ENCODE data around the gene AFF1.

The AFF1 gene

DNA sequence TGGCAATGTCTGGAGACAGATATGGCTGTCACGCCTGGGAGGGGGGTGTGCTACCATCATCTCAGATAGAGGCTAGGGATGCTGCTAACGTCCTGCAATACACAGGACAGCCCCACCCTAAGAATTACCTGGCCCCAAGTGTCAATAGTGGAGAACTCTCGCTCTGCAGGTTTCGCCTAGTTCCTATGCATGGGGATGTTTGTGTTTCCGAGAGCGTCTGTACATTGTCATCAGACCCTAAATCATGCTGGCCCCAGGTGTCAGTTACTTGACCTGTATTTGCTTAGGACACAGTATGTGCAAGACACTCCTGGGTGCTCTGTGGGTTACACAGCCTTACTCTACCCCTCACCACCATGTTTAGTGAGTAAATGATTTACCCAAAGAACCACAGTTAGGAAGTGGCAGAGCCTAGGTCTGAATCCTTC, 90.8 kb downstream of the AFF1 start:
- TF ChIP-seq, protein P1, sequence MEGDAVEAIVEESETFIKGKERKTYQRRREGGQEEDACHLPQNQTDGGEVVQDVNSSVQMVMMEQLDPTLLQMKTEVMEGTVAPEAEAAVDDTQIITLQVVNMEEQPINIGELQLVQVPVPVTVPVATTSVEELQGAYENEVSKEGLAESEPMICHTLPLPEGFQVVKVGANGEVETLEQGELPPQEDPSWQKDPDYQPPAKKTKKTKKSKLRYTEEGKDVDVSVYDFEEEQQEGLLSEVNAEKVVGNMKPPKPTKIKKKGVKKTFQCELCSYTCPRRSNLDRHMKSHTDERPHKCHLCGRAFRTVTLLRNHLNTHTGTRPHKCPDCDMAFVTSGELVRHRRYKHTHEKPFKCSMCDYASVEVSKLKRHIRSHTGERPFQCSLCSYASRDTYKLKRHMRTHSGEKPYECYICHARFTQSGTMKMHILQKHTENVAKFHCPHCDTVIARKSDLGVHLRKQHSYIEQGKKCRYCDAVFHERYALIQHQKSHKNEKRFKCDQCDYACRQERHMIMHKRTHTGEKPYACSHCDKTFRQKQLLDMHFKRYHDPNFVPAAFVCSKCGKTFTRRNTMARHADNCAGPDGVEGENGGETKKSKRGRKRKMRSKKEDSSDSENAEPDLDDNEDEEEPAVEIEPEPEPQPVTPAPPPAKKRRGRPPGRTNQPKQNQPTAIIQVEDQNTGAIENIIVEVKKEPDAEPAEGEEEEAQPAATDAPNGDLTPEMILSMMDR (IDR thresholded peaks at IDR 0.05; ENCODE audit: borderline replicate concordance, control extremely low read depth, extremely low read depth, insufficient read depth, missing control alignments): no peak
- in situ Hi-C loops (cut with MboI; ENCODE audit: low sequenced_read_pairs, unreplicated experiment): no loop called here
- DNase-seq (ENCODE audit: low spot score): no peak

DNA sequence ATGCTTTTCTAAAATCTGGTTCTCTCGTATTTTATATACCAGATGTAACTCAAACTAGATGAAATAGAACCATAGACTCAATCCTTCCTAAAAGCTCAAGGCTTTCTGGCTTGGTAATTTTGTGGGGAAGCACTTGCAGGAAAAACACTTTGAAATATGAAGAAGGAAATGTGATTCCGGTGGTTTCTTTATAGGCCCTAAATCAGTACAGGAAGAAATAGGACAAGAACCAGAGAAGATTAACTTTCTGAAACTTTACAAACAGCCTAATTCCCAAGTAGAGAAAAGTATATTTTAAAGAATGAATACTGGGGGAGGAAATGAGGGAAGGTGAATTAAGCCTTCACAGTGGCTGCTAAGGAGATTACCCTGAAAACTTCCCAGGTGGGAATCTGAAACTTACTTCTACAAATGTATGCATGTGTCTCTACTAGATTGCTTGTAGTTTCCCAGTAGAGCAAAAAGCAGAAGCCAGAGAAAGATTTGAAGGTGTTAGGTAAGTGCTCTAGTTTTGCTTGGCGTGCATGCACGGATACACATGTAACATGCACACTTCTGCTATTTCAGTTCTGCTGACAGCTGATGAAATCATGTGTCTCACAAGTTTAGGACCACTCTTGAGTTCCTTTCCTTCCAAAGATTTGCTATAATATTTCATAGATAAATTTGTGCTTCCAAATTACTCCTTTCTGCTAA, 92.1 kb downstream of the AFF1 start:
- peak; percentile 71 for DNase-seq (ENCODE audit: low spot score)
- TF ChIP-seq, protein P1 (IDR thresholded peaks at IDR 0.05; ENCODE audit: borderline replicate concordance, control extremely low read depth, extremely low read depth, insufficient read depth, missing control alignments): no peak
- in situ Hi-C loops (cut with MboI; ENCODE audit: low sequenced_read_pairs, unreplicated experiment): no loop called here

DNA sequence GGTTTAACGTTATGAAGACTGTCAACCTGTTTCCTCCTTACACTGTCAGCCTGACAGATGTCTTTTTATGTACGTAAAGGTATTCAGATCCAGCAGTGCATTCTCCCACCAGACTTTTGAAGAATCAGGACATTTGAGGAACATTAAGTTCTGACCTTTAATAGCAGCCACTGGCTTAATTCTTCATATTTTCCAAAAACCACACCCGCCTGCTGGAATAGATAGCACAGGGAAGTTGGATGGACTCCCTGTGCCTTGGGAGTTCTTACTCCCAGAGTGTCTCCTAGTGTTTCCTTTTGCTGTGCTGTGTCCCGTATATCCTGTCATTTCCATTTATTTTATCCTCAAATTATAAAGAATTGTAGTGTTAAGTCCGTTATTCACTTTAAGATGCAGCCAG, 94.5 kb downstream of the AFF1 start:
- TF ChIP-seq, protein P1 (IDR thresholded peaks at IDR 0.05; ENCODE audit: borderline replicate concordance, control extremely low read depth, extremely low read depth, insufficient read depth, missing control alignments): no peak
- no peak for DNase-seq (ENCODE audit: low spot score)
- in situ Hi-C loops (cut with MboI; ENCODE audit: low sequenced_read_pairs, unreplicated experiment): no loop called here

DNA sequence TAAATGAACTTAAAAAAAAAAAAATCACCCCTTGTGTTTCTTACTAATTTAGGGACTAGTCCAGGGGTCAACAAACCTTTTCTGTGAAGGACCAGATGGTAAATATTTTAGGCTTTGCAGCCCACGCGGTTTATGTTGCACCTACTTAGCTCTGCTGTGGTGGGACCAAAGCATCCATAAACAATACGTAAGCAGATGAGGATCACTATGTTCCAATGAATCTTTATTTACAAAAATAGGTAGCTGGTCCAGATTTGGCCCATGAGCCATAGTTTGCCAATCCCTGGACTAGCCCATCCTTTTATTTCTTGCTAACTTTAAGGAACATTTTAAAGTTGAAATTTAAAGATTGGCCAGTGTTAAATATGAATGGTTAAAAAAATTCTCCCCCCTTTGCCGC, 95.3 kb downstream of the AFF1 start:
- DNase-seq (ENCODE audit: low spot score): no peak
- TF ChIP-seq, protein P1 (IDR thresholded peaks at IDR 0.05; ENCODE audit: borderline replicate concordance, control extremely low read depth, extremely low read depth, insufficient read depth, missing control alignments): no peak
- in situ Hi-C loops (cut with MboI; ENCODE audit: low sequenced_read_pairs, unreplicated experiment): no loop called here

DNA sequence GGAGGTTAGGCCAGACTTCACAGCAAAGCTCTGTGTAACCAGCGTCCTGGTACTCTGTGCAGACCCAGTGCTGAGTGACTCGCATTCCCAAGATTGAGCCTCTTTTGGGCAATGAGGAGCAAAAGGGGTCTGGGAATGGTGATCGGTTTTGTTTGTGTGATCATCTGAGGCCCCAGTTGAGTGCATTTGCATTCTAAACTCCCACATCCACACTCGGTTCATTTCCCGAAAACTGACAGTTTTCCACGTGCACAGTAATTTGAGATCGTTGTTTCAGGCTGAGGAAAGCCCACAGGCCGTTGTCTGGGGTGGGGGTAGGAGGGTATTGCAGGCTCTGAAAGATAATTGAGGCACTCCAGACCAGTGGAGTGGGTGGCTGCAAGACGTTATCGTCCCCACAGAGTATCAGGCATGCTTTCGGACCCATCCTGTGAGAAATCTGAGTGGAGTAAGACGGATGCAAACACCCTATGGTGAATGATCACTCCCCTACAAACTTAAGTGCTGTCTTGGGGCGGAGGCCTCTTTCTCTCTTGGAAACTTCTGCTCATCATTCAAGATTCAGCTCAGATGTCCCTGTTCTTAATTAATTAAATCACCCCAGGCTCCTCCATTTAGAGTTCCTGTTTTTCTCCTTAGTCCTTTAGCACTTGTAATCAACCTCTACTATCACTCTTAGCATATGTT, 96.1 kb downstream of the AFF1 start:
- no peak for DNase-seq (ENCODE audit: low spot score)
- in situ Hi-C loops (cut with MboI; ENCODE audit: low sequenced_read_pairs, unreplicated experiment): no loop called here
- TF ChIP-seq, protein P1 (IDR thresholded peaks at IDR 0.05; ENCODE audit: borderline replicate concordance, control extremely low read depth, extremely low read depth, insufficient read depth, missing control alignments): no peak

DNA sequence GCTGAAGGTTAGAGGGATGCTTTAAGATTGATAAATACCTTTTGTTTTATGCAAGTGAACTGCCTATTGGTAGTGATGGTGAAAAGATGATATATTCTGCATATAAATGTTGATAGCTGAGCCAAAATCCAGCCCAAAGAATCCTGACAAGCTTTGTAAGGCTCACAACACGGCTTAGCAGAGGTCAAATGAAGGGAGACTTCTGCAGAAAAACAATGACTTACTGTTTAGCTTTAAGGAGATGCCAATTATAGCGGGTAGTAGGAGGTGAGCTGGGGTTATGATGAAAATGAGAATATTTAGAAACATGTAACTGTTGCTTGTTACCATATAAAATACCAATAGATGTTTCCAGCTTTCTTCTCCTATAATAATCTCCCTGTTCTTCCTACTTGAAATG, 97.1 kb downstream of the AFF1 start:
- DNase-seq (ENCODE audit: low spot score): no peak
- in situ Hi-C loops (cut with MboI; ENCODE audit: low sequenced_read_pairs, unreplicated experiment): no loop called here
- TF ChIP-seq, protein P1 (IDR thresholded peaks at IDR 0.05; ENCODE audit: borderline replicate concordance, control extremely low read depth, extremely low read depth, insufficient read depth, missing control alignments): no peak
